Parietal lobe (tissue), 2 donors: ENCODE data around the gene OR56A1. TPM values are rescaled to one million over a fixed set of nuclear protein-coding genes. Genes with fewer than 3 reads are reported as not detected.

Experiments used
- small RNA-seq: library from RNA; depleted of rRNA; stranded (forward); fragments of <200 nt; gene quantifications from one replicate; pipeline ENCODE3, GENCODE V24; 2014; ENCODE audit warnings: low replicate concordance
- total RNA-seq: library from RNA; depleted of rRNA; stranded (reverse); fragments of >200 nt; gene quantifications from one replicate; pipeline ENCODE4 v1.2.3, GENCODE V29; 2014

OR56A1 gene
- 0.31 TPM for total RNA-seq

GRCh38 chr11:6030708-6031405 lies at the start of gene OR56A1:
TSS of gene OR56A1 (minus strand) at chr11:6030758. CDS start at chr11:6027692, 3,066 bp downstream.

GRCh38 chr11:6006846-6007245 lies 23.7 kb downstream of the OR56A1 start, which contains the start of gene OR56A4:
TSS of gene OR56A4 (minus strand) at chr11:6006946. CDS start at chr11:6002992, 3,954 bp downstream.

GRCh38 chr11:5986885-5987284 lies 43.7 kb downstream of the OR56A1 start, which contains the start of gene OR52L1:
TSS of gene OR52L1 (minus strand) at chr11:5986985. CDS start at chr11:5986930, 55 bp downstream.

Small RNA genes lying within 50 kb of the gene (small RNA-seq; reads per million reads assigned to genes)
- not detected for gene RNA5SP329

Other genes starting within 250 kb of the OR56A1 start
- gene OR52N5, start 247.4 kb downstream of the OR56A1 start, total RNA-seq, result 0.63 TPM
- gene OR52N1, start 239.5 kb downstream of the OR56A1 start, total RNA-seq, result 0.94 TPM
- gene OR52N2, start 221.8 kb downstream of the OR56A1 start, total RNA-seq, result not detected
- gene OR52E6, start 188.9 kb downstream of the OR56A1 start, total RNA-seq, result 0.94 TPM
- gene OR52E8, start 173.1 kb downstream of the OR56A1 start, total RNA-seq, result 0.63 TPM
- not detected for gene OR52E4, start 150.1 kb downstream of the OR56A1 start, total RNA-seq
- gene OR52E5, start 137.6 kb downstream of the OR56A1 start, total RNA-seq, result not detected
- gene OR56A3, start 88.5 kb downstream of the OR56A1 start, total RNA-seq, result not detected
- gene OR56A5, start 62.3 kb downstream of the OR56A1 start, total RNA-seq, result not detected
- gene OR52L1, start 43.8 kb downstream of the OR56A1 start, total RNA-seq, result not detected
- gene OR56A4, start 23.8 kb downstream of the OR56A1 start, total RNA-seq, result 0.31 TPM
- gene OR56B4, start 76.9 kb upstream of the OR56A1 start, total RNA-seq, result not detected
- 0.63 TPM for gene OR52B2, start 139.6 kb upstream of the OR56A1 start, total RNA-seq
- not detected for gene OR52W1, start 168.5 kb upstream of the OR56A1 start, total RNA-seq
- gene C11orf42, start 174.8 kb upstream of the OR56A1 start, total RNA-seq, result not detected
- gene FHIP1B, start 203.9 kb upstream of the OR56A1 start, total RNA-seq, result 35.7 TPM
- gene CNGA4, start 208.3 kb upstream of the OR56A1 start, total RNA-seq, result 0.63 TPM
- gene CCKBR, start 229.1 kb upstream of the OR56A1 start, total RNA-seq, result 8.1 TPM